ENCODE results near the gene SYN1. TPM values are rescaled to one million over a fixed set of nuclear protein-coding genes. Genes with fewer than 3 reads are reported as not detected.
A peak's percentile ranks its signal among the peaks of the same experiment; 100 is the strongest.

The SYN1 gene
- polyA plus RNA-seq, 1 of the 3 experiments (the other 2 are of a cell fraction): 0.08 TPM

GRCh38 chrX:47529548-47529947 is 90.1 kb downstream of the SYN1 start (continued):
- TF ChIP-seq IRF3 (IDR thresholded peaks at IDR 0.05; ENCODE audit: low read depth, low read length) (no peak), USF1 (IDR thresholded peaks at IDR 0.05; ENCODE audit: borderline replicate concordance, low read depth) (no peak), RXRA (IDR thresholded peaks at IDR 0.05; ENCODE audit: borderline replicate concordance, low read depth) (no peak), POLR2AphosphoS5 (IDR thresholded peaks at IDR 0.05; ENCODE audit: low read depth, low read length) (no peak), GABPA (IDR thresholded peaks at IDR 0.05; ENCODE audit: low read depth) (no peak)

- 9% methylated on average over 25 of the region's 34 CpGs for WGBS (ENCODE audit: low lambda C conversion rate)
These were observed 95.9 kb downstream of the SYN1 start for GRCh38 chrX:47523713-47524166.

GRCh38 chrX:47523297-47523696 is 96.4 kb downstream of the SYN1 start:
- Histone ChIP-seq H3K9ac (peak overlapping the region; percentile 65; the same call in 1 of the 2 replicates), H3F3A (replicated peaks; ENCODE audit: insufficient read depth) (no peaks in the 10 kb centered on the region), H3K4me1 (ENCODE audit: control insufficient read depth in 1 of 2, insufficient read depth in 2 of 2, low read depth in 1 of 2, low read length in 1 of 2) (no peaks in the 10 kb centered on the region), H3K4me3 (ENCODE audit: low read depth in 2 of 2, low read length in 1 of 2) (peak overlapping the region; percentile 47 to 64), H3K4me2 (peak overlapping the region; percentile 81), H3K9me2 (no peaks in the 10 kb centered on the region), H3K27ac (ENCODE audit: low read depth in 2 of 2, low read length in 1 of 2) (no peak overlapping the region; a peak in 1 of 4 replicates), H4K20me1 (ENCODE audit: insufficient read depth) (no peaks in the 10 kb centered on the region), H3K36me3 (replicated peaks in 1 of 2; ENCODE audit: control insufficient read depth in 1 of 2, insufficient read depth in 2 of 2, low read length in 1 of 2) (no peaks in the 10 kb centered on the region), H3K9me3 (no peaks in the 10 kb centered on the region), H3K27me3 (ENCODE audit: insufficient read depth) (no peaks in the 10 kb centered on the region; the same call in 1 of the 2 replicates), H2AFZ (ENCODE audit: low read depth) (peak overlapping the region; percentile 93), H3K79me2 (ENCODE audit: insufficient read depth) (no peaks in the 10 kb centered on the region)
- WGBS (ENCODE audit: low lambda C conversion rate): 3% methylated on average over 18 of the region's 33 CpGs
- CTCF ChIA-PET: interaction anchor here (0.6 to 6.9 kb wide), 42 partner anchors 8 to 530 kb away, joined by 3 to 107 read pairs (median 4); partner anchors contain the start of genes TIMP1 and UBA1
- DNase-seq: peak; percentile 91
- POLR2A ChIA-PET: interaction anchor here (0.6 to 1.2 kb wide), 6 partner anchors 9 to 333 kb away, joined by 3 to 4 read pairs (median 4); partner anchors contain the start of gene USP11
- TF ChIP-seq FOXM1 (IDR thresholded peaks at IDR 0.05; ENCODE audit: low read depth) (no peak), USF2 (IDR thresholded peaks at IDR 0.05; ENCODE audit: borderline replicate concordance, low read depth, low read length) (no peak), SIN3A (IDR thresholded peaks at IDR 0.05; ENCODE audit: borderline replicate concordance, low read depth, low read length) (no peak), EZH2phosphoT487 (IDR thresholded peaks at IDR 0.05; ENCODE audit: borderline replicate concordance, low read depth) (no peak), IRF3 (IDR thresholded peaks at IDR 0.05; ENCODE audit: low read depth, low read length) (no peak), POLR2AphosphoS5 (IDR thresholded peaks at IDR 0.05; ENCODE audit: low read depth, low read length) (no peak), NRF1 (IDR thresholded peaks at IDR 0.05; ENCODE audit: low read depth, low read length) (no peak), RXRA (IDR thresholded peaks at IDR 0.05; ENCODE audit: borderline replicate concordance, low read depth) (no peak), NFIC (IDR thresholded peaks at IDR 0.05; ENCODE audit: borderline replicate concordance) (no peak), PBX3 (IDR thresholded peaks at IDR 0.05) (no peak), RCOR1 (IDR thresholded peaks at IDR 0.05; ENCODE audit: low read length) (no peak), MXI1 (IDR thresholded peaks at IDR 0.05; ENCODE audit: low read depth, low read length) (no peak; the same call in 1 of the 2 replicates), USF1 (IDR thresholded peaks at IDR 0.05; ENCODE audit: borderline replicate concordance, low read depth) (no peak), TAF1 (IDR thresholded peaks at IDR 0.05; ENCODE audit: borderline replicate concordance, low read depth, low read length) (no peak)

More at GRCh38 chrX:47523713-47524166, 95.9 kb downstream of the SYN1 start:
- H3K4me3 ChIP-seq (ENCODE audit: low read depth in 2 of 2, low read length in 1 of 2): peak overlapping the region; percentile 47 to 64
- H3K36me3 ChIP-seq (replicated peaks in 1 of 2; ENCODE audit: control insufficient read depth in 1 of 2, insufficient read depth in 2 of 2, low read length in 1 of 2): no peaks in the 10 kb centered on the region
- H4K20me1 ChIP-seq (ENCODE audit: insufficient read depth): no peaks in the 10 kb centered on the region
- H3K27ac ChIP-seq (ENCODE audit: low read depth in 2 of 2, low read length in 1 of 2): no peak overlapping the region; a peak in 1 of 4 replicates
- no peaks in the 10 kb centered on the region for H3K79me2 ChIP-seq (ENCODE audit: insufficient read depth)
- no peaks in the 10 kb centered on the region for H3K9me3 ChIP-seq
- no peaks in the 10 kb centered on the region for H3K4me1 ChIP-seq (ENCODE audit: control insufficient read depth in 1 of 2, insufficient read depth in 2 of 2, low read depth in 1 of 2, low read length in 1 of 2)
- H3K27me3 ChIP-seq (ENCODE audit: insufficient read depth): no peaks in the 10 kb centered on the region; the same call in 1 of the 2 replicates
- TF ChIP-seq MEF2A (IDR thresholded peaks at IDR 0.05; ENCODE audit: borderline replicate concordance, low read depth) (no peak), RFX5 (IDR thresholded peaks at IDR 0.05; ENCODE audit: low read length) (no peak), EZH2phosphoT487 (IDR thresholded peaks at IDR 0.05; ENCODE audit: borderline replicate concordance, low read depth) (no peak), TEAD4 (IDR thresholded peaks at IDR 0.05; ENCODE audit: borderline replicate concordance, insufficient read depth) (no peak), FOXJ3 (CRISPR knock-in tag; IDR thresholded peaks at IDR 0.05) (no peak), CHD2 (IDR thresholded peaks at IDR 0.05; ENCODE audit: low read length, partially characterized antibody) (no peak)
- H3K9ac ChIP-seq: peak overlapping the region; percentile 65
- ChIA-PET POLR2A (interaction anchor here (0.6 to 1.2 kb wide), 6 partner anchors 9 to 333 kb away, joined by 3 to 4 read pairs (median 4); partner anchors contain the start of gene USP11), CTCF (interaction anchor here (0.6 to 6.9 kb wide), 40 partner anchors 9 to 530 kb away, joined by 3 to 107 read pairs (median 4); partner anchors contain the start of genes TIMP1 and UBA1)
- H2AFZ ChIP-seq (ENCODE audit: low read depth): peak overlapping the region; percentile 93
- H3K9me2 ChIP-seq: no peaks in the 10 kb centered on the region
- H3K4me2 ChIP-seq: peak overlapping the region; percentile 81
- H3F3A ChIP-seq (replicated peaks; ENCODE audit: insufficient read depth): no peaks in the 10 kb centered on the region
- DNase-seq: no peak
